Neutrophil (primary cell): ENCODE measurements around the gene EEA1.

Experiments used
- H3K27ac ChIP-seq: fragments of 200-600 bp; sonication (generic); 2 replicates; pipeline ENCODE4 v1.5.1; 2016; ENCODE audit warnings: mild to moderate bottlenecking, moderate library complexity
- H3K27me3 ChIP-seq: fragments of 200-600 bp; sonication (generic); 2 replicates; pipeline ENCODE4 v1.6.0; 2016; ENCODE audit warnings: mild to moderate bottlenecking
- H3K36me3 ChIP-seq: fragments of 200-600 bp; sonication (generic); 2 replicates; pipeline ENCODE4 v1.5.1; 2017
- H3K4me1 ChIP-seq, 2 experiments: fragments of 200-600 bp in 1 of 2; sonication (generic) in 1 of 2; 1 replicate in 1 of 2; 2 replicates in 1 of 2; pipeline versions ENCODE4 v1.5.1 to v1.6.1; 2013 to 2016; ENCODE audit warnings: low read depth in 1 of 2, low read length in 1 of 2, mild to moderate bottlenecking in 1 of 2, moderate library complexity in 1 of 2; ENCODE audit not compliant: control insufficient read depth in 1 of 2, insufficient read depth in 1 of 2
- H3K4me3 ChIP-seq, 2 experiments: fragments of 200-600 bp in 1 of 2; sonication (generic) in 1 of 2; 1 replicate in 1 of 2; 2 replicates in 1 of 2; pipeline ENCODE4 v1.5.1; 2013 to 2016; ENCODE audit warnings: low read depth in 1 of 2, low read length in 1 of 2, mild to moderate bottlenecking in 1 of 2, moderate library complexity in 1 of 2
- H3K9me3 ChIP-seq: fragments of 200-600 bp; sonication (generic); 2 replicates; pipeline ENCODE4 v1.5.1; 2016
- TF ChIP-seq, protein P1 (sequence below): fragments of 200-600 bp; sonication (generic); IDR thresholded peaks from 2 replicates; pipeline ENCODE4 v1.5.1; 2016; ENCODE audit warnings: antibody characterized with exemption

EEA1 gene

GRCh38 chr12:92743026-92743425 is 186.1 kb downstream of the EEA1 start:
- H3K27ac ChIP-seq, result no peak overlapping the region
- H3K27me3 ChIP-seq, result no peaks in the 10 kb centered on the region
- no peaks in the 10 kb centered on the region for H3K9me3 ChIP-seq
- H3K4me1 ChIP-seq, result no peaks in the 10 kb centered on the region
- TF ChIP-seq, protein P1, sequence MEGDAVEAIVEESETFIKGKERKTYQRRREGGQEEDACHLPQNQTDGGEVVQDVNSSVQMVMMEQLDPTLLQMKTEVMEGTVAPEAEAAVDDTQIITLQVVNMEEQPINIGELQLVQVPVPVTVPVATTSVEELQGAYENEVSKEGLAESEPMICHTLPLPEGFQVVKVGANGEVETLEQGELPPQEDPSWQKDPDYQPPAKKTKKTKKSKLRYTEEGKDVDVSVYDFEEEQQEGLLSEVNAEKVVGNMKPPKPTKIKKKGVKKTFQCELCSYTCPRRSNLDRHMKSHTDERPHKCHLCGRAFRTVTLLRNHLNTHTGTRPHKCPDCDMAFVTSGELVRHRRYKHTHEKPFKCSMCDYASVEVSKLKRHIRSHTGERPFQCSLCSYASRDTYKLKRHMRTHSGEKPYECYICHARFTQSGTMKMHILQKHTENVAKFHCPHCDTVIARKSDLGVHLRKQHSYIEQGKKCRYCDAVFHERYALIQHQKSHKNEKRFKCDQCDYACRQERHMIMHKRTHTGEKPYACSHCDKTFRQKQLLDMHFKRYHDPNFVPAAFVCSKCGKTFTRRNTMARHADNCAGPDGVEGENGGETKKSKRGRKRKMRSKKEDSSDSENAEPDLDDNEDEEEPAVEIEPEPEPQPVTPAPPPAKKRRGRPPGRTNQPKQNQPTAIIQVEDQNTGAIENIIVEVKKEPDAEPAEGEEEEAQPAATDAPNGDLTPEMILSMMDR, result no peak
- H3K4me3 ChIP-seq, result no peak overlapping the region
- no peaks in the 10 kb centered on the region for H3K36me3 ChIP-seq

DNA sequence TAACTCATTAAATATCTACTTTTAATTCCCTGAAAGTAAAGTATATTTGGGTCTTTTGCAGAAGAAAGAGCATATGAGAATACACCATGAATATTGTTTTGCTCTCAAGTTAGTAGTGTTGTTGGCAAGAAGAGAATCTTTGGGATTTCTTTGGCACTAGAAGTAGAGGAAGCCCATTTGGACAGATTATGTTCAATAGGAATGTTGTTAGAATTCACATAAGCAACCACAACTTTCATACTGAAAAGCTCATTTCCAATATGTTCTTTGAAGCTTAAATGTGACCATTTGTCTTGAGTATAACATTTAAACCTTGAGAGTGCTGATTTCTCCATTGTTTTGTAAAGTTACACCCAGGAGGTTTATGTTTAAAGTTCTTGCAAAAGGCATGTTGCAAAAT is 188.7 kb downstream of the EEA1 start:
- Histone ChIP-seq H3K27me3 (no peaks in the 10 kb centered on the region), H3K4me3 (no peak overlapping the region), H3K36me3 (no peaks in the 10 kb centered on the region), H3K9me3 (no peaks in the 10 kb centered on the region), H3K4me1 (no peaks in the 10 kb centered on the region), H3K27ac (no peak overlapping the region)
- TF ChIP-seq, protein P1, result no peak

- no peaks in the 10 kb centered on the region for H3K27me3 ChIP-seq
- no peaks in the 10 kb centered on the region for H3K9me3 ChIP-seq
These were observed 190.0 kb downstream of the EEA1 start for GRCh38 chr12:92739113-92739512.

DNA sequence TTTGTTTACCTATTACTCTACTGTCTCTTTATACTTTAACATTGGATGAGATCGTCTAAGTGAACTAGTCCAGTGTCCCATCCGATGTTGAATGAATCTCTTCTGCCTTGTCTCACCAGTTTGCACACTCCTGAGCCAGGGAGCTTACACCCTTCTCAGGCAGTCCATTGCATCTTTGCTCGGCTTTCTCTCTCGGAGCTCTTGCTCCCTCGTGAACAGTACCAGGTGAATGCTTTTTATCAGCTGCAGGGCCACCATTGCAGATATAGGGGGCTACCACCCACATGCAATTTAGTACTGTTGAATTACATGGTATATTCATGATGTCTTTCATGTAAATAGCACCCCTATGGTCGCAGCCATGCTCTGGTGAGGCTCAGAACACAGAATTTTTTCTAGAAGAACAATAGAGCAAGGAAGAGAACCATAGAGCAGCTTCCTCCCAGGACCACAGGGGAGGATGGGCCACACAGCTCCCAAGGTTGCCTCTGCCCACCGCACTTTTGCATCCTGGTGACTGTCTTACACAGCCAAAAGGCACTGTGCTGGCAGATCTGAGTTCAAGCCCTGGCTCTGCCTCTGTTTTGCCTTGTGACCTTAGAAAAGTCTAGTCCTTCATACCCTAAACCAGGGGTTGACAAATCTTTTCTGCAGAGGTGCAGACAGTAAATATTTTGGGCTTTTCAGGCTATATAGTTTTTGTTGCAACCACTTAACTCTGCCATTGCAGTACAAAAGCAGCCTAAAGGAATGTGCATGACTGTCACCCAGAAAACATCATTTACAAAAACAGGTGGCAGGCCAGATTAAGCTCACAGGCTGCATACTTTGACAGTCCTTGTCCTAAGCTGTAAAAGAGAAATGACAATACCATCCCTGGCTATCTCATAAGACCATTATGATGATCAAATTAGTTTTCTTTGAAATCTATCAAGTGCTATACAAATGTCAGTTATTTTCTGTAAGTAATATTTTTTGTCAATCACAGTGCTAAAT is 190.9 kb downstream of the EEA1 start:
- Histone ChIP-seq H3K4me3 (no peak overlapping the region), H3K4me1 (no peaks in the 10 kb centered on the region), H3K36me3 (no peaks in the 10 kb centered on the region), H3K27ac (no peak overlapping the region), H3K9me3 (no peaks in the 10 kb centered on the region), H3K27me3 (no peaks in the 10 kb centered on the region)
- TF ChIP-seq, protein P1, result no peak

More at GRCh38 chr12:92739113-92739512, 190.0 kb downstream of the EEA1 start:
- TF ChIP-seq, protein P1, result no peak
- no peaks in the 10 kb centered on the region for H3K4me1 ChIP-seq
- H3K36me3 ChIP-seq, result no peaks in the 10 kb centered on the region
- H3K4me3 ChIP-seq, result no peak overlapping the region
- H3K27ac ChIP-seq, result no peak overlapping the region

DNA sequence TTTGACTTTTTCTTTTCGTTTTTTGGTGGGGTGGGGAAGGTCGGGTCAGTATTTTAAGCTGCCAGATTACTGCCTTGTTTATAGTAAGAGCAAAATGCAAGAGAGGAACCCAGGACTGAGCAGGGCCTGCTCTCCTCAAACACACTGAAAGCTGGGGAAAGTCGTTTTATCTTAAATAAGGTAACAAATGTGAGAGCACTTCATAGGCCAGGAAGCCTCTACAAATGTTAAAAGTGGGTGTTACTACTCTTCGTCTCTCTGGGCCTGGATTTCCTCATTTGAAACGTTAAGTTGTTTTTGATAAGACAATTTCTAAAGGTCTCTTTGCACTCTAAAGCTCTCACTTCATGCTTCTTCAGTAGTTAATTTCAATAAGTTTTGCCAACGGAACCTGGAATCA is 192.5 kb downstream of the EEA1 start:
- Histone ChIP-seq H3K36me3 (no peaks in the 10 kb centered on the region), H3K4me3 (no peak overlapping the region), H3K27ac (no peak overlapping the region), H3K4me1 (no peaks in the 10 kb centered on the region), H3K27me3 (no peaks in the 10 kb centered on the region), H3K9me3 (no peaks in the 10 kb centered on the region)
- TF ChIP-seq, protein P1, result no peak
